ENCODE data around the gene ACER3.
A peak's percentile ranks its signal among the peaks of the same experiment; 100 is the strongest.

The ACER3 gene

GRCh38 chr11:77064648-77065217, 204.0 kb downstream of the ACER3 start:
- DNase-seq, result no peak

DNA sequence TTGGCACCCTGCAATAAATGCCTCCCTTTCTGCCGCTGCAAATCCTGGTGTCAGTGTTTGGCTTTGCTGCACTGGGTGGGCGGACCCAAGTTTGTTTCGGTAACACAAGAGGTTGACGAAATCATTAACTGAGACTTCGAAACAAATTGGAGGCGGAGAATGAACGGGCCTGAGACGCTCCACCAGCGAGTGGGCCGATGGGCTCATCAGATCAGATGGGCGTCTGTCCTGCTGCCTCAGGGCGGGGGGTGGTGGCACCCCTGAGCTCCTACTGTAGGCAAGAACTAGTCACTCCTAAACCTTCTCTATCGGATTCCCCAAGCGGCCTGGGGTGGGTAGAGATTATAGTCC, 205.1 kb downstream of the ACER3 start:
- DNase-seq, result peak; percentile 44

DNA sequence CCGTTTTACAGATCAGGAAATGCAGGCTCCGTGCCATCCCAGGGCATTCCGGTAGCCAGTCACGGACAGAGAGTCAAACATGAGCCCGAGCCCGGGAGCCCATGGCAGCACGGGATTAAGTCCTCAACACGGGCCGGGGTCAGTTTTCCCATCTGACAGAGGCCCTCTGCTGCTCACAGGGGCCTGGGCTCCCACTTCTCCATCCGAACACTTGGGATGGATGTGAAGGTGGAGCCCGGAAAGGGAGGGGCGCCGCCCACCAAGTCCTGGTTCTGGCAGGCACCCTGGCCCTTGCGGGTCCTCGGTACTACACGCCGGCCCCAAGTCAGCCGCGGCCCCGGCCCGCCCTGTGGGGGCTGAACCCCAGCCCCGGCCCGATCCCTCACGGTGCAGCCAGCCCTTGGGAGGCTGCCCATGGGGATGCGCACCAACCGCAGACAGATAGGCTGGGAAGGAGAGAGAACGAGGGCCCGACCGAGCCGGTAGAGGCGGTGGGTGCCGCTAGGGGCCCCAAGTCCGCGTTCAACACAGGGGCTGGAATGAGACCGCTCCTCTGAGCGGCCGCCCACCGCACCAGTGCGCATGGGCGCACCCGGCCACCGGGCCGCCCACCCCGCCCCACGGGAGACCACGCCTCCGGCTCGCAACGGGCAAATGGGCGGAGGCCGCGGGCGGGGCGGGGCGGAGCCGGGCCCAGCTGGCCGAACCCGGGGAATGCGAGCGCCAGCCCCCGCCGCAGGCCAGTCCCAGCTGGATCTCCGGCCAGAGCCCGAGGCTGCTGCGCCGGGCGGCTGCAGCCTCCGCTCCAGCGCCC, 205.7 kb downstream of the ACER3 start, which contains the start of gene CAPN5:
TSS of gene CAPN5 (plus strand) at position 743 of the 814 bp plus-strand sequence. CDS start 17,916 bp downstream, outside the sequence.
- peak; percentile 92 for DNase-seq

DNA sequence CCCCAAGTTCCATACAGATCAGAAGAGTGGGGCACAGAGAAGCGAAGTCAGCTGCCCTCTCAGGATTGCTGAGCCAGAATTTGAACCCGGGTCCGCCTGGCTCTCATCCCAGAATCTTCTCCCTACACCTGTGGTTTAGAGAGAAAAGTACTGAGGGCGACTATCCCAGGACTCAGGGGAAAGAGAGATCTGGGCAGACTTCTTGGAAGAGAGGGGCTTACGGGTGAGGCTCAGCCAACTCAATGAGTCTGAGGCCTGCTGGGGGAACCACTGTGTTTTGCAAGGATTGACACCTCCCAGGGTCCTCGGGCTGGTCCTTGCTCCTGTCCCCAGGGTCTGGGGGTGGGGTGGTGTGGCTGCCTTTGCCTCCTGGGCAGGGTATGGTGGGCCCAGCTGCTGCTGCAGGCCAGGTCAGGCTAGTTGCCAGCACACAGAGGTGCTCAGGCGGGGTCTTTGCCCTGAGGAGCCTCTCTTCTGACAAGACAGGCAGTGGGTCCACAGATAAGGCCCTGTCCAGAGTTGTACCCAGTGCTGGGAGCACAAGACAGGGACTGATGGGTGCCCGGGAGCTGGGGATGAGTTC, 207.2 kb downstream of the ACER3 start:
- DNase-seq, result no peak

GRCh38 chr11:77068457-77069335, 208.0 kb downstream of the ACER3 start:
- no peak for DNase-seq

- DNase-seq, result no peak
These were observed 208.7 kb downstream of the ACER3 start for GRCh38 chr11:77069336-77069968.

GRCh38 chr11:77069969-77070582, 209.4 kb downstream of the ACER3 start:
- no peak for DNase-seq

DNA sequence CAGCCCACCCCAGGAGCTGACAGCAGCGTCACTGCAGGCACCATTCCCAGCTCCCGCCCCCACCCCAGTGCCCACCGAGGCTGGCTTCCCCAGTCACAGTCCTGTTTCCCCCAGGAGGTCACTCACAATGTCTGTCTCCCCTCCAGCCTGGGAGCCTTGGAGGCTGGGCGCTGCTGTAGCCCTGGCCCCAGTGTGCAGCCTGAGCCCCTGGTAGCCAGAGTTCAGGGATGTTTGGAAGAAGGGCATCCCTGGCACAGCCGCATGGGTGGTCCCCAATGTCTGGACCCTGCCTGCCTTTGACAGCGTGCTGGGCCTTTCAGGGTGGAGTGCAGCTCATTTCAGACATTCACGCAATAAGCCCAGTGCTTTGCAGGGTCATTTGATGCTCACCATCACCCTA, 210.4 kb downstream of the ACER3 start:
- no peak for DNase-seq

DNA sequence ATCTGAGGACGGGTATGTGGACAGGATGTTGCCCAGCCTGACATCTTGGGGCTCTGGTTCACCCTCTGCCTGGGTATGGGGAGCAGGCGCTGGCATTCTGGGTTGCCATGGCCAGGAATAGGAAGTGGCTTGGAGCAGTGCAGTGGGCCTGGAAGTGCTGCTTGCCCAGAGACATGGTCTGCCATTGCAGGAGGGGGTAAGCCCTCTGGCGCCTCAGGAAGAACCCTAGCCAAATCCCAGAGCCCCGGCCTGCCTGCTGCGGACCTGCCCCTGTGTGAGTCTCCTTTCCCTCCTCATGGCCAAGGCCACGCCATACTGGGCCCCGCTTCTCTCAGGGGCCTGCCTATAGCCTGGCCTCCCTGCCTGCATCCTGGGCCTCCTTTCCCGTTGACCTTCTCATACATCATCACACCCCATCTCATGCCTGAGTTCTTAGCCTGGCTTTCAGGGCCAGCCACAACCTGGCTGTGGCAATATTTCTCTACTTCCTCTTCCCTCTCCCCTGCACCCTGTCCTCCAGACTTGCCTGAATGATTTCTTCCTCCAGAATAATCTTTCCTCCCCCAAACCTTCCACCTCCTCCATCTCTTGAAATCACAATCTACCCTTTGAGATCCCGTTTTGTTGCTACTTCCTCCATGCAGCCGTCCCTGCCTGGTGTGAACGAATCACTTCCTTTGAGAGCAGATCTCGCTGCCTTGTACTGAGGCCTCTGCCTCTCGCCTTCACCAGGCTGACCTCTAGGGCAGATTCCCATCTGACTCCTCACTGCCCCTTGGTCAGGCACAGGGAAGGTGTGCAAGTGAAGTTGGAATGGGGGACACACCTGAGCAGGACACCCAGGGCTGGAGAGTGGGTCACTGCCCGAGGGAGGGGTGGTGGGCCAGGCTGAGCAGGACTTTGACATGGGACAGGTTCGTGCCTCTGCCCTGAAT, 211.2 kb downstream of the ACER3 start:
- DNase-seq, result peak; percentile 9

- DNase-seq, result no peak
These were observed 212.2 kb downstream of the ACER3 start for GRCh38 chr11:77072851-77073327.

GRCh38 chr11:77073328-77074001, 212.7 kb downstream of the ACER3 start:
- peak; percentile 92 for DNase-seq

DNA sequence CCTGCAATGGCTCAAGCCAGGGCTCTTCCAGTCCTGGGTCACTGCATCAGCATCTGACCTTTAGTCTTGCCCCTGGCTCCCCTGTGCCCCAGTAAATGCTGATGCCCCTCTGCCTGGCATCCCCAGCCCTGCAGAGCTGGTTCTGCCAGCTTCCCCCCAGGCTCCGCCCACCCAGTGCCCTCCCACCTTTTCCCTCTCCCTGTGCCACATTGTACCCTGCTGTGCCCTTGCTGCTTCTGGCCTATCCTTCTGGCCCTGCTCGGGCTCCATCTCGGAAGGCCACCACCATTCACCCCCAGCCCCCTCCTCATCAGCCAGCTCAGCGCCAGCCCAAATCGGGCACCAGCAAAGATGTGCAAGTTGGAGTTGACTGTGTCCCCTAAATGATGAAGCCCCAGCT, 213.5 kb downstream of the ACER3 start:
- DNase-seq, result no peak

DNA sequence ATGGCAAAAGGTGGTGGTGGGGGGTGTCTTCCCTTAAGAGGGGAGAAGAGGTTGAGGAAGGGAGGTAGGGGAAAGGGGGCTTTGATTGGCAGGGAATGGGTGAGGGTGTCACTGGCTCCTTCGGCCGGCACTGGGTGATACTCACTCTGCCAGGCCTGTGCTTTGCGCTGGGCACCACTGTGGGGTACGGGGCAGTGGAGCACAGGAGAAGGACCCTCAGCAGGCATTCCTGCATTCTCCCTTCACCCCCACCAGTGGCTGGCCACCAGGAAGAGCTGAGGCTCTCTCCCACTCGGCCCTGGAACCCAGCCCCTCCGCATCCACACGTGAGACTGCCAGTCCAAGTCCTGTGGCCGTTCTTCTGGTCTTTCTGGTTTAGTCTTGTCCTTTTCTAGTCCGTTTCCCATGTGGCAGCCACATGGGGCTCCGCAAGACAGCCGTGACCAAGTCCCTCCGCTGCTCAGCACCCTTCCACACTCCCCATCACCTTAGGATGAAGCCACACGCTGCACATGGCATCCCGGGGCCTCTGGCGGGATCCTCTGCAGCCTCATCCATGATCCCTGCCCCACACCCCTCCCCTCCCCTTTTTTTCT, 214.0 kb downstream of the ACER3 start:
- DNase-seq, result no peak

DNA sequence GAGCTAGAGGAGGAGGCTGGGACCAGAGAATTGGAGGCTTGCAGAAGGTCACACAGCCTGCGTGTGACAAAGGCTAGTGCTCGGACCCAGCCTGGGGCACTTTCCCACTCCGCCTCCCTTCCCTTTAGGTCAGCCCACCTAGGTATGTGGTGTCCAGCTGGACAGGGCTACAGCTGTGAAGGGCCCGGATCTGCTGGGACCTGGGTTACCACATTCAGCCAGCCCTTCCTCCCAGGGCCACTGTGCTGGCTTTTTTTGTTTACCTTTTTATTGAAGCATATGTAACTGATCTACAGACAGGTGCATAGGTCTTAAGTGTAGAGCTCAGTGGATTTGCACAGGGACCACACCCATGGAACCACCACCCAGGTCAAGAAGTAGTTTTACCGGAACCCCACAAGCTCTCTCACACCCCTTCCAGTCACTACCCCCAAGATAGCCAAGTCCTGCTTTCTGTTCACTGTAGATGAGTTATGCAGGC, 214.7 kb downstream of the ACER3 start:
- no peak for DNase-seq
